Panc1 (cell line): ENCODE data around the gene PICALM. TPM values are rescaled to one million over a fixed set of nuclear protein-coding genes. Genes with fewer than 3 reads are reported as not detected.

Experiments used
- ATAC-seq: fragments of 200-7000 bp; cut with Tn5 transposase; 2 replicates; pipeline ENCODE4 v1.9.1; 2020; ENCODE audit warnings: mild to moderate bottlenecking, moderate library complexity
- BruUV-seq: library from RNA; stranded (reverse); fragments of 400-500 nt; replicated peaks from 2 replicates; lab custom pipeline; 2021; lab: Mats Ljungman, UMichigan
- CTCF ChIA-PET: fragments of 300-600 bp; sonication (Branson Sonifier 250); formaldehyde crosslinking; loops from one replicate; lab custom pipeline; 2022; ENCODE audit warnings: antibody characterized with exemption; lab: Charles Lee
- POLR2A ChIA-PET: fragments of 300-600 bp; sonication (Branson Sonifier 250); formaldehyde crosslinking; loops from one replicate; lab custom pipeline; 2022; ENCODE audit warnings: antibody characterized with exemption; lab: Charles Lee
- DNase-seq: peaks from one replicate; pipeline ENCODE4 v3.0.0-alpha.2; 2010; ENCODE audit warnings: low read depth, low spot score
- H3K27ac ChIP-seq: 2 replicates; pipeline ENCODE4 v1.5.1; 2011; ENCODE audit warnings: mild to moderate bottlenecking, low read length, inconsistent platforms
- H3K27me3 ChIP-seq: fragments of 200-500 bp; sonication (Bioruptor generic); 2 replicates; pipeline ENCODE4 v1.6.0; 2014; ENCODE audit warnings: low read length, inconsistent platforms; ENCODE audit not compliant: control insufficient read depth, insufficient read depth
- H3K36me3 ChIP-seq: fragments of 200-500 bp; sonication (Bioruptor generic); 2 replicates; pipeline ENCODE4 v1.5.1; 2014; ENCODE audit warnings: inconsistent platforms, mild to moderate bottlenecking, low read length, moderate library complexity; ENCODE audit not compliant: control insufficient read depth, insufficient read depth
- H3K4me1 ChIP-seq: 2 replicates; pipeline ENCODE4 v1.5.1; 2011; ENCODE audit warnings: inconsistent platforms, mild to moderate bottlenecking, low read length, moderate library complexity; ENCODE audit not compliant: control insufficient read depth, insufficient read depth
- H3K4me3 ChIP-seq, 2 experiments: 2 replicates each; pipeline ENCODE4 v1.5.1; 2011 to 2012; ENCODE audit warnings: low read depth in 2 of 2, low read length in 2 of 2, mild to moderate bottlenecking in 2 of 2, inconsistent platforms in 1 of 2, moderate library complexity in 1 of 2
- H3K9me3 ChIP-seq: fragments of 200-500 bp; sonication (Bioruptor generic); 2 replicates; pipeline ENCODE4 v1.5.1; 2014; ENCODE audit warnings: low read depth, mild to moderate bottlenecking, inconsistent platforms, low read length, moderate library complexity; ENCODE audit not compliant: control insufficient read depth, insufficient read depth
- POLR2AphosphoS5 ChIP-seq: IDR thresholded peaks from 2 replicates; pipeline ENCODE4 v1.6.1; 2012; ENCODE audit warnings: mild to moderate bottlenecking, low read depth, low read length, moderate library complexity
- SIN3A ChIP-seq: IDR thresholded peaks from 2 replicates; pipeline ENCODE4 v1.6.1; 2012; ENCODE audit warnings: low read depth, mild to moderate bottlenecking, low read length, moderate library complexity, borderline replicate concordance; ENCODE audit not compliant: insufficient read depth
- TCF7L2 ChIP-seq: IDR thresholded peaks from 2 replicates; pipeline ENCODE4 v1.6.1; 2011; ENCODE audit warnings: mild to moderate bottlenecking, low read depth, low read length, inconsistent platforms
- in situ Hi-C: cut with HindIII; loops from 2 replicates; pipeline ENCODE4 v1.10.0; 2016; ENCODE audit warnings: low sequenced_read_pairs, low pct_unique_long_range_greater_than_20kb
- intact Hi-C: fragments of 100-400 bp; cut with micrococcal nuclease; formaldehyde crosslinking; loops from one replicate; pipeline ENCODE4 v1.10.0; 2022; ENCODE audit not compliant: unreplicated experiment
- total RNA-seq: library from RNA; stranded (reverse); gene quantifications from one replicate; pipeline ENCODE4 v1.2.1, GENCODE V29; 2021; ENCODE audit not compliant: unreplicated experiment
- TF ChIP-seq, protein P1 (sequence below): fragments of 450-650 bp; IDR thresholded peaks from 2 replicates; pipeline ENCODE4 v1.5.1; 2017; ENCODE audit warnings: mild to moderate bottlenecking
- TF ChIP-seq, protein P2 (sequence below), 2 experiments: IDR thresholded peaks; 2 replicates each; pipeline ENCODE4 v1.6.1; 2011 to 2012; ENCODE audit warnings: low read depth in 2 of 2, control low read depth in 1 of 2, low read length in 1 of 2, mild to moderate bottlenecking in 1 of 2, moderate library complexity in 1 of 2; ENCODE audit not compliant: insufficient read depth in 1 of 2

The PICALM gene
- total RNA-seq, 1 experiment from 2014 or later, result 153 TPM

DNA sequence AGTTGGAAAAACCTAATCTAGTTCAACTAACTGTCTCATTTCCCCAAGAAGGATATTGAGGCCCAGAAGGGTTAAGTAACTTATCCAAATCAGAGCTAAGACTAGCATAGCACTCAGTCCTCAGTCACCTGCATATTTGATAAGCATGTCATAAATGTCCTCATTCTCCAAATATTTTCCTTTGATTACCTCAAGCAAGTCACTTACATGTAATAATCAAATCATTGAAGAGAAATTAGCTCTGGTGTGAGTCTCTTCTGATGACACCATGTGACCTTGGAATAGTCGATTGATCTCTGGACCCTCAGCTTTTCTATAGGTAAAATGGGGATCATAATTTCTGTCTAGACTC is 48.8 kb upstream of the PICALM start:
- TF ChIP-seq, protein P1, sequence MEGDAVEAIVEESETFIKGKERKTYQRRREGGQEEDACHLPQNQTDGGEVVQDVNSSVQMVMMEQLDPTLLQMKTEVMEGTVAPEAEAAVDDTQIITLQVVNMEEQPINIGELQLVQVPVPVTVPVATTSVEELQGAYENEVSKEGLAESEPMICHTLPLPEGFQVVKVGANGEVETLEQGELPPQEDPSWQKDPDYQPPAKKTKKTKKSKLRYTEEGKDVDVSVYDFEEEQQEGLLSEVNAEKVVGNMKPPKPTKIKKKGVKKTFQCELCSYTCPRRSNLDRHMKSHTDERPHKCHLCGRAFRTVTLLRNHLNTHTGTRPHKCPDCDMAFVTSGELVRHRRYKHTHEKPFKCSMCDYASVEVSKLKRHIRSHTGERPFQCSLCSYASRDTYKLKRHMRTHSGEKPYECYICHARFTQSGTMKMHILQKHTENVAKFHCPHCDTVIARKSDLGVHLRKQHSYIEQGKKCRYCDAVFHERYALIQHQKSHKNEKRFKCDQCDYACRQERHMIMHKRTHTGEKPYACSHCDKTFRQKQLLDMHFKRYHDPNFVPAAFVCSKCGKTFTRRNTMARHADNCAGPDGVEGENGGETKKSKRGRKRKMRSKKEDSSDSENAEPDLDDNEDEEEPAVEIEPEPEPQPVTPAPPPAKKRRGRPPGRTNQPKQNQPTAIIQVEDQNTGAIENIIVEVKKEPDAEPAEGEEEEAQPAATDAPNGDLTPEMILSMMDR, result no peak
- TF ChIP-seq, protein P2, sequence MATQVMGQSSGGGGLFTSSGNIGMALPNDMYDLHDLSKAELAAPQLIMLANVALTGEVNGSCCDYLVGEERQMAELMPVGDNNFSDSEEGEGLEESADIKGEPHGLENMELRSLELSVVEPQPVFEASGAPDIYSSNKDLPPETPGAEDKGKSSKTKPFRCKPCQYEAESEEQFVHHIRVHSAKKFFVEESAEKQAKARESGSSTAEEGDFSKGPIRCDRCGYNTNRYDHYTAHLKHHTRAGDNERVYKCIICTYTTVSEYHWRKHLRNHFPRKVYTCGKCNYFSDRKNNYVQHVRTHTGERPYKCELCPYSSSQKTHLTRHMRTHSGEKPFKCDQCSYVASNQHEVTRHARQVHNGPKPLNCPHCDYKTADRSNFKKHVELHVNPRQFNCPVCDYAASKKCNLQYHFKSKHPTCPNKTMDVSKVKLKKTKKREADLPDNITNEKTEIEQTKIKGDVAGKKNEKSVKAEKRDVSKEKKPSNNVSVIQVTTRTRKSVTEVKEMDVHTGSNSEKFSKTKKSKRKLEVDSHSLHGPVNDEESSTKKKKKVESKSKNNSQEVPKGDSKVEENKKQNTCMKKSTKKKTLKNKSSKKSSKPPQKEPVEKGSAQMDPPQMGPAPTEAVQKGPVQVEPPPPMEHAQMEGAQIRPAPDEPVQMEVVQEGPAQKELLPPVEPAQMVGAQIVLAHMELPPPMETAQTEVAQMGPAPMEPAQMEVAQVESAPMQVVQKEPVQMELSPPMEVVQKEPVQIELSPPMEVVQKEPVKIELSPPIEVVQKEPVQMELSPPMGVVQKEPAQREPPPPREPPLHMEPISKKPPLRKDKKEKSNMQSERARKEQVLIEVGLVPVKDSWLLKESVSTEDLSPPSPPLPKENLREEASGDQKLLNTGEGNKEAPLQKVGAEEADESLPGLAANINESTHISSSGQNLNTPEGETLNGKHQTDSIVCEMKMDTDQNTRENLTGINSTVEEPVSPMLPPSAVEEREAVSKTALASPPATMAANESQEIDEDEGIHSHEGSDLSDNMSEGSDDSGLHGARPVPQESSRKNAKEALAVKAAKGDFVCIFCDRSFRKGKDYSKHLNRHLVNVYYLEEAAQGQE (IDR thresholded peaks at IDR 0.05; ENCODE audit: insufficient read depth in 1 of 2, low read depth in 2 of 2, low read length in 1 of 2), result no peak
- TF ChIP-seq POLR2AphosphoS5 (no peak), TCF7L2 (no peak)
- H3K4me3 ChIP-seq, result no peak overlapping the region
- no peak for DNase-seq
- intact Hi-C loops, result no loop called here
- ChIA-PET CTCF (no interaction called here), POLR2A (interaction anchor here (0.7 kb wide), 1 partner anchor 14 kb away, joined by 3 read pairs; no protein-coding TSS in a partner anchor)
- no peak for ATAC-seq
- no peaks in the 10 kb centered on the region; the same call in 1 of the 2 replicates for H3K27me3 ChIP-seq
- no peak overlapping the region for H3K27ac ChIP-seq
- BruUV-seq, result no TSS peak
- H3K36me3 ChIP-seq, result no peaks in the 10 kb centered on the region
- no peaks in the 10 kb centered on the region for H3K9me3 ChIP-seq
- in situ Hi-C loops, result no loop called here
- H3K4me1 ChIP-seq, result peaks cover 10% of the 10 kb centered on the region; the same call in 1 of the 2 replicates

DNA sequence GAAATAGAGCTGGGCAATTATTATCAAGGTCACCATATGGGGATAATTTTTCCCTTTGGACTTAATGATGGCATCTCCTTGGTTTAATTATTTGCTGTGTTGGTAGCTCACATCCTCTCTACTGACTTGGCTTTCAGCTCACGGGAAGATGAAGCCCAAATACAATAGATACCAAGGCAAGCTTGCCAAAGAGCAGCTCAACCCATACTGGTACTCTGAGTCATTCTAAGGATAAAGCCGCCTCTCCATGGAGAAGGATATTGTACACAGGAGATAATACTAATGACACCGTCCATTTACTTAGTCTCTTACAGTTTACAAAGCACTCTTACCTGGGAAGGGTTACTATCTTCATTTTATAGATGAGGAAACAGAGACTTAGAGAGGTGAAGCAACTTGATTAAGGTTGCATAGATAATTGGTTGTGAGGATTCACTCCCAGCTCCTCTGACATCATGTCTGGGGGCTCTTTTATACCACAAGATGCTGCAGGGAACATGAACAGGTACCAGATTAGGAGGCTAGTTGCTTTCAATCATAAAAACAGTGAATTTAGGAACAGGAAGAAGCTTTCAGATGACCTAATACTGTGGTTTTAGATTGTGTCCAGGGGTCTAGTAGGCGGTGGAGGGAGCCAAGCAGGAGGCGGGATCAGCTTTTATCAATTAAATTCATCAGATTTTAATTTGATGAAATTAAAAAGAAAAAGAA is 48.3 kb upstream of the PICALM start:
- TF ChIP-seq, protein P2 (IDR thresholded peaks at IDR 0.05; ENCODE audit: insufficient read depth in 1 of 2, low read depth in 2 of 2, low read length in 1 of 2), result no peak
- TF ChIP-seq, protein P1, result no peak
- TF ChIP-seq SIN3A (no peak), TCF7L2 (no peak), POLR2AphosphoS5 (no peak)
- intact Hi-C loops, result no loop called here
- Histone ChIP-seq H3K27me3 (no peaks in the 10 kb centered on the region; the same call in 1 of the 2 replicates), H3K4me3 (no peak overlapping the region), H3K9me3 (no peaks in the 10 kb centered on the region), H3K36me3 (no peaks in the 10 kb centered on the region), H3K27ac (peak overlapping the region; percentile 14; the same call in 1 of the 2 replicates), H3K4me1 (peaks cover 10% of the 10 kb centered on the region; the same call in 1 of the 2 replicates)
- no TSS peak for BruUV-seq
- DNase-seq, result no peak
- ATAC-seq, result no peak
- ChIA-PET CTCF (interaction anchor here (0.6 kb wide), 1 partner anchor 48 kb away, joined by 5 read pairs; no protein-coding TSS in a partner anchor), POLR2A (interaction anchor here (0.5 to 0.7 kb wide), 2 partner anchors 14 to 1022 kb away, joined by 3 read pairs; no protein-coding TSS in a partner anchor)
- in situ Hi-C loops, result no loop called here
